ENCODE measurements around the gene STOML2. TPM values are rescaled to one million over a fixed set of nuclear protein-coding genes. Genes with fewer than 3 reads are reported as not detected.

STOML2 gene
- total and polyA plus RNA-seq, 2 experiments from 2014 or later, result 114 to 210 TPM

- Histone ChIP-seq H3F3A (replicated peaks; ENCODE audit: low read depth) (peaks cover 10% of the 10 kb centered on the region), H4K20me1 (replicated peaks; ENCODE audit: insufficient read depth) (no peaks in the 10 kb centered on the region), H3K36me3 (ENCODE audit: insufficient read depth) (no peaks in the 10 kb centered on the region), H3K27ac (ENCODE audit: low read depth) (no peak overlapping the region), H3K4me3 (no peak overlapping the region), H3K4me1 (ENCODE audit: insufficient read depth) (peaks cover 11% of the 10 kb centered on the region), H3K9me2 (ENCODE audit: insufficient read depth) (no peaks in the 10 kb centered on the region), H3K4me2 (no peak overlapping the region), H3K79me2 (replicated peaks; ENCODE audit: insufficient read depth) (peaks cover 10% of the 10 kb centered on the region; the same call in 1 of the 2 replicates), H2AFZ (no peak overlapping the region), H3K27me3 (ENCODE audit: insufficient read depth) (no peaks in the 10 kb centered on the region)
- DNase-seq (ENCODE audit: low spot score) (no peak), ATAC-seq (no peak)
- Mint-ChIP-seq H3K4me3 (no peak overlapping the region), H3K27ac (no peak overlapping the region), H3K27me3 (ENCODE audit: insufficient read depth, low read depth, poor library complexity) (peaks cover 20% of the 10 kb centered on the region), H3K9me3 (no peaks in the 10 kb centered on the region), H3K36me3 (ENCODE audit: low read depth) (peaks cover 10% of the 10 kb centered on the region; the same call in 1 of the 3 replicates), H3K4me1 (peaks cover 23% of the 10 kb centered on the region)
- TF ChIP-seq NANOG (IDR thresholded peaks at IDR 0.05; ENCODE audit: borderline replicate concordance) (no peak), CREB1 (CRISPR knock-in tag; IDR thresholded peaks at IDR 0.05; ENCODE audit: low read depth) (no peak), ZNF462 (CRISPR knock-in tag; IDR thresholded peaks at IDR 0.05) (no peak), ZNF331 (CRISPR knock-in tag; IDR thresholded peaks at IDR 0.05; ENCODE audit: low read depth) (no peak), POLR2AphosphoS5 (IDR thresholded peaks at IDR 0.05; ENCODE audit: low read depth) (no peak), JUNB (IDR thresholded peaks at IDR 0.05; ENCODE audit: unreplicated experiment) (no peak), STAT1 (IDR thresholded peaks at IDR 0.05; ENCODE audit: unreplicated experiment) (no peak), ZNF114 (CRISPR knock-in tag; IDR thresholded peaks at IDR 0.05) (no peak), EZH2phosphoT487 (IDR thresholded peaks at IDR 0.05; ENCODE audit: unreplicated experiment) (no peak), ETS1 (IDR thresholded peaks at IDR 0.05) (no peak), REST (IDR thresholded peaks at IDR 0.05; ENCODE audit: unreplicated experiment) (no peak), CTCF (conservative IDR thresholded peaks at IDR 0.05; ENCODE audit: low read depth in 2 of 2) (no peak), EZH2 (IDR thresholded peaks at IDR 0.05; ENCODE audit: low read depth, unreplicated experiment) (no peak)
Observed at GRCh38 chr9:35107297-35108290, 4.7 kb upstream of the STOML2 start.
